Stimulated activated CD8-positive, alpha-beta memory T cell treated with anti-CD3 and anti-CD28 coated beads, Interleukin-4, amount 100 ng/mL, for 1 hour (primary cell): ENCODE data around the gene SKOR1.

Experiments
- DNase-seq, 2 donors: peaks; one replicate each; pipeline ENCODE4 v3.0.0-alpha.2; 2020; ENCODE audit warnings: low read depth in 2 of 2, low spot score in 1 of 2

The SKOR1 gene, protein sequence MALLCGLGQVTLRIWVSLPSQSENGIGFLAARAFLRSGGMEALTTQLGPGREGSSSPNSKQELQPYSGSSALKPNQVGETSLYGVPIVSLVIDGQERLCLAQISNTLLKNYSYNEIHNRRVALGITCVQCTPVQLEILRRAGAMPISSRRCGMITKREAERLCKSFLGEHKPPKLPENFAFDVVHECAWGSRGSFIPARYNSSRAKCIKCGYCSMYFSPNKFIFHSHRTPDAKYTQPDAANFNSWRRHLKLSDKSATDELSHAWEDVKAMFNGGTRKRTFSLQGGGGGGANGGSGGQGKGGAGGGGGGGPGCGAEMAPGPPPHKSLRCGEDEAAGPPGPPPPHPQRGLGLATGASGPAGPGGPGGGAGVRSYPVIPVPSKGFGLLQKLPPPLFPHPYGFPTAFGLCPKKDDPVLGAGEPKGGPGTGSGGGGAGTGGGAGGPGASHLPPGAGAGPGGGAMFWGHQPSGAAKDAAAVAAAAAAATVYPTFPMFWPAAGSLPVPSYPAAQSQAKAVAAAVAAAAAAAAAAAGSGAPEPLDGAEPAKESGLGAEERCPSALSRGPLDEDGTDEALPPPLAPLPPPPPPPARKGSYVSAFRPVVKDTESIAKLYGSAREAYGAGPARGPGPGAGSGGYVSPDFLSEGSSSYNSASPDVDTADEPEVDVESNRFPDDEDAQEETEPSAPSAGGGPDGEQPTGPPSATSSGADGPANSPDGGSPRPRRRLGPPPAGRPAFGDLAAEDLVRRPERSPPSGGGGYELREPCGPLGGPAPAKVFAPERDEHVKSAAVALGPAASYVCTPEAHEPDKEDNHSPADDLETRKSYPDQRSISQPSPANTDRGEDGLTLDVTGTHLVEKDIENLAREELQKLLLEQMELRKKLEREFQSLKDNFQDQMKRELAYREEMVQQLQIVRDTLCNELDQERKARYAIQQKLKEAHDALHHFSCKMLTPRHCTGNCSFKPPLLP

GRCh38 chr15:67824976-67825880, at the start of gene SKOR1:
Gene SKOR1, plus strand, starts transcription at chr15:67825509. Its CDS starts 94 bp downstream, at chr15:67825603.
- no peak for DNase-seq

DNA sequence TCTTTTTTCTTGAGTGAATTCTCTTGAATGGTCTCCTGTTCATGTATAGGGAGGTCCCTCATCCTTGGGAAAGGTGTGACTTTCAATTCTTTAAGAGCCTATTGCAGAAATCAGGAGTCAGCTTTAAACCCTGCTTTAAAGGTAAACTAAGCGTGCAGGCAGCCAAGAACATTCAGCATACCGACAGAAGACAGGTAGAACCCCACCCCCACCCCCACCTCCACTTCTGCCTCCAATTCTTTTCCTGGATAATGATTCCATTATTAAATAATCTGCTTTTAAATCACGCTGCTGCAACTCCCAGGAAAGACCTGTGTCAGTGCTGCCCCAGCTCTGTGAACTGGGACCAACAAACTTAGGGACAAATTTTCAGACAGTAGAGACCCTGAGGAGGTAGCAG, 49.3 kb upstream of the SKOR1 start:
- no peak for DNase-seq

DNA sequence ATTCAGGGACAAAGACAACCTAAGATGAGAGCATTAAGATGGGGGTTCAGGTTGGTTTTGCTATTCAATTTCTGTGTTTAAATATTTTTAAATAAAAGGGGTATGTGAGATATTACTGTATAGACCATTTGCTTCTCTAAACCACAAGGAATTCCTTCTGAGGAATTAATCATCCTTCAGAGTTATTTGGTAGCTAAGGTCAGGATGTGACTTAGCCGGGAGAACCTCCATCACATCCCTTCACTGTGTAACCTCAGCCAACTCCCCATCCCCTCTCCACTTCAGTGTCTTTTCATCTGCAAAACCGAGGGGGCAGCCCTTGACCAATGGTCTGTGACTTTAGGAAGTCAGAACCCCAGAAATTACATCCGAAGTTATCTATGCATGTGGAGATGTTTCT, 48.7 kb upstream of the SKOR1 start:
- DNase-seq: no peak

- no peak for DNase-seq
Observed at GRCh38 chr15:67777071-67777470, 48.2 kb upstream of the SKOR1 start.

DNA sequence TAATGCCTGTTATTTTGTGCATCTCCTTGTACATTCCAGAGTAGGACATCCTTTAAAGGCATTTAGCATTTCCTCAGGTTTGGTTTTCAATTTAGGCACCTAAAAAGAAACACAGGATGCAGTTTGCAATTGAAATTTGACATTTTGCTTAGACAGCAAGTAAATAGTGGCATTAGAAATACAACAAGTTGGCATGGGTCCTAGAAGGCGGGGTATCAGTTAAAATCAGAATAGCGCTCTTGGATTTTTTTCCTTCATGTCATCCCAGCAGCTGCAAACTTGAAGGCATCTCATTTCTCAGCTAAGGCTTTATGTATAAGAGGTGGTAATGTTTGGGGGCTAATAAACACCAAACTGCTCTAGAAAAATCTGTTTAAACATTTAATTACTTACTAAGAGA, 47.5 kb upstream of the SKOR1 start:
- no peak for DNase-seq

DNA sequence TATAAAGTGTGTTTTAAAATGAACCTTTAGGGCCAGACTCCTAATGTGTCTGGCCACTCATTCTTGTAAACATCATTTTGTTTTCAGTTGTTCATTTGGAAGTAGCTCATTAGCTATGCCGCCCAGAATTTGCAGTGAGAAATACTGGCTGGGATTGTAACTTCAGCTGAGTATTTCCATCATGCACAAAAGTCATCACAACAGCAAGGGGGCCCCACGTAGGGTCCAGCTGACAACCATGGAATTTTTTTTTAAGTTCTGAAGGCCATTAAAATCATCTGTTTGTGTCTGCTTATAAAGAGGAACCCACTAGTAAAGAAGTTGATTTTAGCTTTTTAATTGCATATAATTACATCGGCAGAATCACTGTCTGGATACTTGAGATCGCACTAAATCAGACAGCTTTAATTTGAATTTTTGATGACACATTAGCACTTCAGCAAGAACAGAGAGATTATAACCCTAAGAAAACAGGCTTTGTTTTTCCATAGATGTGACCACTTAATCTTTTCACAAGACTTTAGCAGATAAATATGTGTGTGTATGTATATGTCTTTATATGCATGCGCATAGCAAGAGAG, 46.3 kb upstream of the SKOR1 start:
- DNase-seq: no peak

- no peak for DNase-seq
Observed at GRCh38 chr15:67779549-67780111, 45.7 kb upstream of the SKOR1 start.

- no peak for DNase-seq
Observed at GRCh38 chr15:67781061-67781460, 44.2 kb upstream of the SKOR1 start.

DNA sequence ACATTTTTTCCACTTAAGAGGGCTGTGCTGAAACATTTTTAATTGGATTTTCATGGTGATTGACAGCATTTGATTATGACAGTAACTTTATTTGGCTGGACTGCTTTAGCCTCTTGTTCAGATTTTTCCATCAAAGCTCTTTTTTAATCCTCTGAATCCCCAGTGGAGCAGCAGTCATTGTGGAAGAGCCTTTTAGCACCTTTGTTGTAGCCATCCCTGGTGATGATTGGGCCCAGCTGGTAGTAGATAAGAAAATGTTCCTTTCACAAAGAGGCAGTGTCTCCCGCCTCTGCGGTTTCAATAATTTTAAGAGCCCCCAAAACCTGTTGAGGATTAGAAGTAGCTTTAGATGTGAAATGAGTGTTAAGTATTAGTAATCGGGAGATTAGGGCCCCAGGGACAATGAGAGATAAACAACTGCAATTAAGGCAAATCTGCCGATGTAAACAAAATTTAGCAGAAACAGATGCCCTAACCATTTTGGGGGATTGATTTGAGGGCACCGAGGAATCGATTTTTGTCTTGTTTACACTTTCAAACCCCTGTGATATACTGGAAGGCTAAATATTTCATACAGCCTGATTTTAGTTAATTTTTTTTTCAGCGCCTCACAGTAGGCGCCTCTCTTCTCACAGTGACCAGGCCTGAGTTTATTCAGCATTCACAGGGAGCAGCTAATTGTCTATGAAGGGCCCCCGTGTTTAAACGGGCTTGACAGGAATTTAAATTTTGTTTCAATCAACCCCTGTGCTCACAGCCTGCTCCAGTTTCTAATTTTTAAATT, 43.2 kb upstream of the SKOR1 start:
- no peak for DNase-seq

DNA sequence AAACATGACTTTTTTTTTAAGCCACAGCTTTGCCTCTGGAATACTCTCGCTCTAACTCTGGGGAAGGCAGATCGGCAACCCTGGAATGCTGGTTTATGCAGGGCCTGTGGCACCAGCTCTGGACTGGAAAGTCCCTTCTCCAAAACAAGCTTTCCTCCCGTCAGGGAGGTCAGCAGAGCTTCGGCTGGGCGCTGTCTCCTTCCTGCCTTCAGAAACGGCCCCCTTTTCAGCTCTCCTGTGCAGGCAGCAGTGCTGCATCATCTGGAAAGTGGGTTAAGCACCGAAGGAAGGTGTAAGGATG, 42.7 kb upstream of the SKOR1 start:
- DNase-seq: no peak

DNA sequence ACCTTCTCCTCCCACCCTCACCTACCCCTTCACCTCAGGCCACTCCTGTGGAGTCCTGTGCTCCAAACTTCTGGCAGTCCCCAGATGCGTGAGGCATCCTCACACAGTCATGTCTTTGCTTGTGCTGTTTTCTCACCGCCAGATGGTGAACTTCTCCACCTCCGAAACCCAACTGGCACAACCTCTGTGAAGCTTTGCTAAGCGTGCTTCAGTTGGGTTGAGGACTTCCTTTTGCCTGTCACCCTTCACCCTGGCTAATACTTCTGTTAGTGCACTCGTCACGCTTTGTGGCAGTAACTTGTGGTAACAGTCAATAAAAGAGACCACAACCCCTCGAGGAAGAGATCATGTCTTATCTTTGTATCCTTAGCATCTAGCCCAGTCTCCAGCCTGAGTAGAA, 42.0 kb upstream of the SKOR1 start:
- peak in 1 of 2 donors; percentile 22 for DNase-seq

DNA sequence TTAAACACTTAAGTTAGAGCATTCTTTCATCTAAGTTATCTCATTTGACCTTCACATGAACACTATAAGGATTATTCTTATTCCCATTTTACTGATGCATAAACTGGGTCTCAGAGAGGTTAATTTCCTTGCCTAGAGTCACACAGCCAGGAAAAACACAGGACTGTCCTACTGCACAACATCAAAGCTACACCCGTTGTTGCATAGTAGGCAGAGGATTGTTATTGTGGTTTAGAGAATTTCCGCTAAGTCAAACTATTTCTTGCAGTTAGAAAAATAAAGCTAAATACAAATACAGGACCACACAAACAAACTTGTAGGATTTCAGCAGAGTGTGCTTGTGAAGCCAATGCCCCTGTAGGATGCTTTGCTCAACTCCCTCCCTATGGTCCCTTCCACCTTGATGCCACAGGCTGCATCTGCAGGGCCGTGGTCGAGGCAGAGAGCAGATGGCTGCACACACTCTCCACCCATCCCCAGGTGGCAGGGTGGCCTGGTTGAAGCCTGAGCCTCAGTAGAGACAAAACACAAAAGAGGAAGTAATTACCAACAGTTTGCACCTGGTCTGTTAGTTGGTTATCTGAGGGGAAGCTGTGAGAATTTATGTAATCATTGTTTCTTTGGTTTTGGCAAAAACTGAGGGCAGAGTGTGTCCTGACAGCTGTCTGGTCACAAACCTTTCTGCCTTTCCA, 41.1 kb upstream of the SKOR1 start:
- no peak for DNase-seq

- DNase-seq: no peak
Observed at GRCh38 chr15:67784856-67785430, 40.4 kb upstream of the SKOR1 start.

DNA sequence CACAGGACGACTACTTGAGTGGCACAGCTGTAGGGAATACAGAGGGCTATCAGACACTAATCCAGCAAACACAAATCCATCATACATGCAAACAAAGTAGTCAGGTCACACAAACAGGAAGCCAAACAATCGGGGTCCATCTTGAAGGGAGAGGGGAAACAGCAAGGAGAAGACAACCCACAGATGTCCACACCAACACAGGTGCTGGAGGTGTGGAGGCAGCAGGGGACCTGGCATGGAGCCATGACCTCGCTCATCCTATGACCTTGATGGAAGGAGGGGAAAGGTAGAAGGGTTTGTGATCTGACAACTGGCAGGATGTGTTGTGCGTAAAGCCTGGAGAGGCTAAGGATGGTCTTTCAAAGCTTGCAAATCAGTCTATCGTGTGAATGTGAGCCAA, 39.9 kb upstream of the SKOR1 start:
- no peak for DNase-seq

DNA sequence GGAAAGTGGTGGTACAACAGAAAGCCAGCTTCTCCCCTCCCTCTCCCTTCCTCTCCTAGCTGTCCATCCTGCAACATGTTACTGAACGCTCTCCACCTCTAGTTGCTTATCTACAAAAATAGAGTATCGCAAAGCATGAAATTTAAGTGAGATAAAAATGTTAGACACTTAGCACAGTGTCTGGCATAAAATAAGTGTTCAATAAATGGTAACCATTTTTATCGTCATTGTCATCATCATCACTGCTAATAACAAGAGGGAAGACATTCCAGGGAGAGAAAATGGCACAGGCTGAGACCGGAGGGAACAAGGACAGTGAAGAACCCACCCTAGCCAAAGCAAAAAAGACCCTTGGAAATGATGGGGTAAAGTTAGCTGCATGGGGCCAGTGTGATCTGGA, 38.7 kb upstream of the SKOR1 start:
- no peak for DNase-seq

GRCh38 chr15:67788986-67789385, 36.3 kb upstream of the SKOR1 start:
- no peak for DNase-seq

- no peak for DNase-seq
Observed at GRCh38 chr15:67790610-67791319, 34.5 kb upstream of the SKOR1 start.

DNA sequence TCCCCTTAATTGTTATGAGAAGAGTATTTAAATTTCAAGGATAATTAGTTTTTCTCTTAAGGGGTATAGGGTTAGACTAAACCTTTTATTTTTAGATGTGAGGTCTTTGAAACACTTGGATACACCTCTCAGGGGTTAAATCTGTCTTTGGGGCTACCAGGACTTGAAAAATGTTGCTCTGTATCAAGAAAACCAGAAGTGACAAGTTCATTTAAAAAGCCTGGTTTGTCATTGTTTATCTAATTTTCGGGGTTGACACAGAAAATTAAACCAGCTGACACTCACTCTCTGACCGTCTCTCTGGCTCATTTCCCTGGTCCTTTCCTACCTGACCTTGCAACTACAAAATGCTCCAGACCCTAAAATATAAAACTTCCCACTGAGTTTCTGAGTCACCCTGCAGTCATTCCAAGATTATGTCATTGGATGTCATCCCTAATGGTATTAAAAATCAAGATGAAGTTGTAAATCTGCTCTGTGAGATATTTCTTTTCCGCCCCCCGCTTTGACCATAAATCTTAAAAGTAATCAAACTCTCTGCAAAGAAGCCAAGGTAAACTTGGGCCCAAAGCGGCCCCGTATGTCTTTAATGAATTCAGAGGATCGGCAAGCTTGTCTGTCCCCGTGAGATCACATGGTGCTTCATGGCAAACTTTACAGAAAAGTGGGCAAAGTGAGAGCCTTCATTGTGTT, 32.9 kb upstream of the SKOR1 start:
- no peak for DNase-seq
